Prostate gland (tissue), 2 donors: ENCODE measurements around the gene LDB2. TPM values are rescaled to one million over a fixed set of nuclear protein-coding genes. Genes with fewer than 3 reads are reported as not detected.

ENCODE experiments used
- DNase-seq: peaks from one replicate; pipeline ENCODE4 v3.0.0-alpha.2; 2019; ENCODE audit warnings: low spot score
- H3K27ac ChIP-seq, 2 donors: fragments of 200-600 bp; sonication (generic); 2 replicates each; pipeline ENCODE4 v1.5.1; 2017 to 2019
- H3K27me3 ChIP-seq: fragments of 200-600 bp; sonication (generic); replicated peaks from 2 replicates; pipeline ENCODE4 v1.5.1; 2019; ENCODE audit not compliant: insufficient read depth
- H3K36me3 ChIP-seq, 2 donors: fragments of 200-600 bp; sonication (generic); 1 replicate in 1 of 2; 2 replicates in 1 of 2; pipeline versions ENCODE4 v1.5.1 to v1.8.1; 2017 to 2019
- H3K4me1 ChIP-seq: fragments of 200-600 bp; sonication (generic); replicated peaks from 2 replicates; pipeline ENCODE4 v1.5.1; 2019
- H3K4me3 ChIP-seq, 2 donors: fragments of 200-600 bp; sonication (generic); 2 replicates each; pipeline ENCODE4 v1.5.1; 2017 to 2019
- H3K9me3 ChIP-seq: fragments of 200-600 bp; sonication (generic); 2 replicates; pipeline ENCODE4 v1.5.1; 2017
- POLR2A ChIP-seq: fragments of 450-650 bp; IDR thresholded peaks from one replicate; pipeline ENCODE4 v1.6.1; 2016; ENCODE audit warnings: antibody characterized with exemption, mild to moderate bottlenecking
- POLR2AphosphoS5 ChIP-seq: sonication (generic); formaldehyde crosslinking; IDR thresholded peaks from one replicate; pipeline ENCODE4 v1.6.1; 2017; ENCODE audit warnings: antibody characterized with exemption
- WGBS: methylation state at CpG from one replicate; pipeline ENCODE4 v1.1.5; 2018; 5-methylcytosine and 5-hydroxymethylcytosine counted together
- intact Hi-C: fragments of 100-400 bp; cut with DNase I; formaldehyde crosslinking; loops from one replicate; pipeline ENCODE4 v1.14.2; 2022
- total RNA-seq, 2 donors: library from RNA; depleted of rRNA; stranded (reverse); fragments of >200 nt; gene quantifications; one replicate each; pipeline ENCODE4 v1.1.0, GENCODE V29; 2016
- TF ChIP-seq, protein P1 (sequence below), 4 experiments: fragments of 200-600 bp in 2 of 4; fragments of 450-650 bp in 2 of 4; sonication (generic) in 2 of 4; IDR thresholded peaks; 1 replicate in 3 of 4; 2 replicates in 1 of 4; pipeline ENCODE4 v1.5.1; 2016 to 2019; ENCODE audit warnings: antibody characterized with exemption in 4 of 4, mild to moderate bottlenecking in 2 of 4, moderate library complexity in 2 of 4

LDB2 gene
- total RNA-seq, 2 donors from 2014 or later, result 6.0 to 37.7 TPM

DNA sequence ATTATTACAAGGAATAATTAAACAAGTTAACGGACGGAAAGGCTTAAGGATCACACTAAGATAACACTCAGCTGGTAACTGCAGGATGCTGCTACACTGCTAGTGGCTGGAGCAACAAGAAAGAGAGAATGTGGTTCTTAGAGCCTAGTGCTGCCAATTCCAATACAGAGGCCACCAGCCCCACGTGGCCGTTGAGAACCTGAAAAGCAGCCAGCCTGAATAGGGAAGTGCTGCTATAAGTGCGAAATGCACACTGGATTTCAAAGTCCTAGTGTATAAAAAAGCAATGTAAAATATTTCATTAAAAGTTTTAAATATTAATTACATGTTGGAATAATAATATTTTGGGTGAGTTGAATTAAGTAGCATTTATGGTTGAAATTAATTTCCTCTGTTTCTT, 414.9 kb downstream of the LDB2 start:
- no peak overlapping the region for H3K4me3 ChIP-seq
- no peaks in the 10 kb centered on the region for H3K36me3 ChIP-seq
- TF ChIP-seq POLR2AphosphoS5 (no peak), POLR2A (no peak)
- TF ChIP-seq, protein P1, sequence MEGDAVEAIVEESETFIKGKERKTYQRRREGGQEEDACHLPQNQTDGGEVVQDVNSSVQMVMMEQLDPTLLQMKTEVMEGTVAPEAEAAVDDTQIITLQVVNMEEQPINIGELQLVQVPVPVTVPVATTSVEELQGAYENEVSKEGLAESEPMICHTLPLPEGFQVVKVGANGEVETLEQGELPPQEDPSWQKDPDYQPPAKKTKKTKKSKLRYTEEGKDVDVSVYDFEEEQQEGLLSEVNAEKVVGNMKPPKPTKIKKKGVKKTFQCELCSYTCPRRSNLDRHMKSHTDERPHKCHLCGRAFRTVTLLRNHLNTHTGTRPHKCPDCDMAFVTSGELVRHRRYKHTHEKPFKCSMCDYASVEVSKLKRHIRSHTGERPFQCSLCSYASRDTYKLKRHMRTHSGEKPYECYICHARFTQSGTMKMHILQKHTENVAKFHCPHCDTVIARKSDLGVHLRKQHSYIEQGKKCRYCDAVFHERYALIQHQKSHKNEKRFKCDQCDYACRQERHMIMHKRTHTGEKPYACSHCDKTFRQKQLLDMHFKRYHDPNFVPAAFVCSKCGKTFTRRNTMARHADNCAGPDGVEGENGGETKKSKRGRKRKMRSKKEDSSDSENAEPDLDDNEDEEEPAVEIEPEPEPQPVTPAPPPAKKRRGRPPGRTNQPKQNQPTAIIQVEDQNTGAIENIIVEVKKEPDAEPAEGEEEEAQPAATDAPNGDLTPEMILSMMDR (IDR thresholded peaks at IDR 0.05), result no peak
- no peaks in the 10 kb centered on the region for H3K9me3 ChIP-seq
- H3K27me3 ChIP-seq, result no peaks in the 10 kb centered on the region
- DNase-seq, result no peak
- intact Hi-C loops, result no loop called here
- H3K27ac ChIP-seq, result no peak overlapping the region
- H3K4me1 ChIP-seq, result no peaks in the 10 kb centered on the region
- 89% methylated on average over 5 of the region's 5 CpGs for WGBS

DNA sequence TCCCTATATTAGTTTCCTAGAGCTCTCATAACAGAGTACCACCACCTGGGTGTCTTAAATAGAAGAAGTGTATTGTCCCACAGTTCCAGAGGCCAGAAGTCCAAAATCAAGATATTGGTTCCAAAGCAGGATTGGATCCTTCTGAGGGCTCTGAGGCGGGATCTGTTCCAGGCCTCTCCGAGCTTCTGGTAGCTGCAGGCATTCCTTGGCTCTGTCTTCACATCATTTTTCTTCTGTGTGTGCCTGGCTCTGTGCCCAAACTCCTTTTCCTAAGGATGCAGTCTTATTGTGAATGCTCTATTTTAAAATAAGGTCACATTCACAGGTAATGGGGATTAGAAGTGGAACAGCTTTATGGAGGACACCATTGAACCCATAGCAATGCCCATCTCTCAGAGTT, 418.4 kb downstream of the LDB2 start:
- Histone ChIP-seq H3K4me1 (no peaks in the 10 kb centered on the region), H3K27ac (no peak overlapping the region), H3K36me3 (no peaks in the 10 kb centered on the region), H3K9me3 (no peaks in the 10 kb centered on the region), H3K4me3 (no peak overlapping the region), H3K27me3 (no peaks in the 10 kb centered on the region)
- no peak for DNase-seq
- 51% methylated on average over 2 of the region's 2 CpGs for WGBS
- intact Hi-C loops, result no loop called here
- TF ChIP-seq POLR2AphosphoS5 (no peak), POLR2A (no peak)
- TF ChIP-seq, protein P1 (IDR thresholded peaks at IDR 0.05), result no peak

GRCh38 chr4:16472537-16472936, 425.9 kb downstream of the LDB2 start:
- no peaks in the 10 kb centered on the region for H3K27me3 ChIP-seq
- no peak overlapping the region for H3K27ac ChIP-seq
- H3K4me1 ChIP-seq, result no peaks in the 10 kb centered on the region
- 94% methylated on average over 1 of the region's 1 CpG for WGBS
- no peak overlapping the region for H3K4me3 ChIP-seq
- DNase-seq, result no peak
- intact Hi-C loops, result no loop called here
- no peaks in the 10 kb centered on the region for H3K36me3 ChIP-seq
- TF ChIP-seq POLR2A, result no peak
- TF ChIP-seq, protein P1 (IDR thresholded peaks at IDR 0.05), result no peak
- TF ChIP-seq POLR2AphosphoS5, result no peak
- H3K9me3 ChIP-seq, result no peaks in the 10 kb centered on the region

DNA sequence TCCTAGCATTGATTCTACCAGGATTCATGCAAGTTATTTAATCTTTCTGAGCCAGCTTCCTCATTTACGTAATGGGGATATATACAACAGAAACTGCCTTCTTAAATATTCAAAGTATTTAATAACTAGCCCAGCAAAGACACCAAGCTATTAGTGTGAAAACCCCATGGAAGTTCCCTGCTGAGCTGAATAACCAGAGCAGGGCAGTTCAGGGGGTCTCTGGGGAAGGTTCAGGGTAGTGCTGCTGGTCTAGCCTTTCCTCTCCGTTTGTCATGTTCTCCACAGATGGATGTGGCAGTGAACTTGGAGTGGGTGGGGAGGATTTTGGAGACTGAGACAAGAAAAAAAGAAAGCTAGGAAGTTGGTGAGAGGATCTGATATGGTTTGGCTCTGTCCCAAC, 431.4 kb downstream of the LDB2 start:
- TF ChIP-seq, protein P1 (IDR thresholded peaks at IDR 0.05), result no peak
- TF ChIP-seq POLR2A (no peak), POLR2AphosphoS5 (no peak)
- Histone ChIP-seq H3K4me1 (no peaks in the 10 kb centered on the region), H3K4me3 (no peak overlapping the region), H3K27me3 (no peaks in the 10 kb centered on the region), H3K27ac (no peak overlapping the region), H3K9me3 (no peaks in the 10 kb centered on the region), H3K36me3 (no peaks in the 10 kb centered on the region)
- DNase-seq, result no peak
- intact Hi-C loops, result no loop called here
- 87% methylated on average over 2 of the region's 2 CpGs for WGBS

DNA sequence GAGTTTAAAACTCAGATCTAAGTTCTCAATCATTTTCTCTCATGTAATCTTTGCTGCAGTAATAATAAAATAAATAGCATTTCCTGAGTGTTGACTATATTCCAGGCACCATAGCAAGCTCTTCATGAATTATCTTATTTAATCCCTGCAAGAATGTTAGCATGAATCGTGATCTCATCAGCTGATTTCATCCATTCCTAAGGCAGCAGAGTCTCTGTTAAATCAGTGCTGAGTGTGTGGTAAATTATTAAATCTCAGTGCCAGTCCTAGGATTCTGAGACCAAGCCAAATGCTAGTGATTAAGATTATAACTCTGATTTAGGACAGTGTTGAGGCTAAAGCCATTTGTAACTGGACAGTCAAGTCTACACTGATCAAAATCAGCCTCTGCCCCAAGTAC, 431.9 kb downstream of the LDB2 start:
- H3K36me3 ChIP-seq, result no peaks in the 10 kb centered on the region
- H3K27ac ChIP-seq, result no peak overlapping the region
- DNase-seq, result no peak
- TF ChIP-seq POLR2AphosphoS5 (no peak), POLR2A (no peak)
- TF ChIP-seq, protein P1 (IDR thresholded peaks at IDR 0.05), result no peak
- H3K4me3 ChIP-seq, result no peak overlapping the region
- H3K4me1 ChIP-seq, result no peaks in the 10 kb centered on the region
- intact Hi-C loops, result no loop called here
- no peaks in the 10 kb centered on the region for H3K9me3 ChIP-seq
- H3K27me3 ChIP-seq, result no peaks in the 10 kb centered on the region
- WGBS, result 92% methylated on average over 1 of the region's 1 CpG
